Liver (tissue), 9 donors: ENCODE data around the gene RFPL2. TPM values are rescaled to one million over a fixed set of nuclear protein-coding genes. Genes with fewer than 3 reads are reported as not detected.

Experiments used
- DNase-seq: peaks from one replicate; pipeline ENCODE4 v3.0.0-alpha.2; 2017; ENCODE audit warnings: low spot score
- H3K27ac ChIP-seq, 2 donors: one replicate each; pipeline ENCODE4 v1.7.0; 2013; ENCODE audit warnings: inconsistent platforms in 2 of 2, low read length in 2 of 2, control low read depth in 1 of 2, low read depth in 1 of 2, mild to moderate bottlenecking in 1 of 2
- H3K27me3 ChIP-seq, 4 donors: one replicate each; pipeline versions ENCODE4 v1.6.1 to v1.7.0; 2013; ENCODE audit warnings: low read length in 3 of 4, inconsistent platforms in 1 of 4, mild to moderate bottlenecking in 1 of 4, moderate library complexity in 1 of 4; ENCODE audit not compliant: control insufficient read depth in 4 of 4, insufficient read depth in 4 of 4
- H3K36me3 ChIP-seq, 4 donors: one replicate each; pipeline versions ENCODE4 v1.6.1 to v1.7.0; 2013; ENCODE audit warnings: low read length in 3 of 4, mild to moderate bottlenecking in 3 of 4, low read depth in 1 of 4, moderate library complexity in 1 of 4; ENCODE audit not compliant: control insufficient read depth in 4 of 4, insufficient read depth in 3 of 4
- H3K4me1 ChIP-seq, 4 donors: one replicate each; pipeline versions ENCODE4 v1.6.1 to v1.7.0; 2013; ENCODE audit warnings: low read length in 3 of 4, mild to moderate bottlenecking in 3 of 4, moderate library complexity in 1 of 4; ENCODE audit not compliant: control insufficient read depth in 4 of 4, insufficient read depth in 4 of 4
- H3K4me3 ChIP-seq, 3 donors: one replicate each; pipeline versions ENCODE4 v1.6.1 to v1.7.0; 2013; ENCODE audit warnings: low read length in 3 of 3, control low read depth in 1 of 3, low read depth in 1 of 3, mild to moderate bottlenecking in 1 of 3
- H3K9ac ChIP-seq, 2 donors: one replicate each; pipeline ENCODE4 v1.7.0; 2013; ENCODE audit warnings: low read length in 2 of 2, mild to moderate bottlenecking in 2 of 2, moderate library complexity in 2 of 2, control low read depth in 1 of 2, low read depth in 1 of 2
- H3K9me3 ChIP-seq, 4 donors: one replicate each; pipeline versions ENCODE4 v1.6.1 to v1.7.0; 2013; ENCODE audit warnings: low read length in 3 of 4; ENCODE audit not compliant: control insufficient read depth in 4 of 4
- CTCF ChIP-seq: fragments of 150-350 bp; IDR thresholded peaks from 2 replicates; pipeline ENCODE4 v1.5.1; 2017; ENCODE audit warnings: improper control_type of control experiment, low read depth, low read length; ENCODE audit not compliant: missing input control
- EGR1 ChIP-seq, 2 donors: IDR thresholded peaks; 2 replicates each; pipeline ENCODE4 v1.6.1; 2016 to 2018; ENCODE audit warnings: antibody characterized with exemption in 2 of 2, low read depth in 2 of 2
- FOXA2 ChIP-seq: IDR thresholded peaks from 2 replicates; pipeline ENCODE4 v1.6.1; 2016; ENCODE audit warnings: antibody characterized with exemption
- GABPA ChIP-seq, 2 donors: IDR thresholded peaks in 1 of 2; conservative IDR thresholded peaks in 1 of 2; 2 replicates each; pipeline ENCODE4 v1.6.1; 2016; ENCODE audit warnings: antibody characterized with exemption in 2 of 2, mild to moderate bottlenecking in 1 of 2, moderate library complexity in 1 of 2
- HNF4A ChIP-seq, 2 donors: conservative IDR thresholded peaks; 2 replicates each; pipeline ENCODE4 v1.6.1; 2016; ENCODE audit warnings: antibody characterized with exemption in 2 of 2, mild to moderate bottlenecking in 2 of 2
- HNF4G ChIP-seq: IDR thresholded peaks from 2 replicates; pipeline ENCODE4 v1.6.1; 2016; ENCODE audit warnings: antibody characterized with exemption
- JUND ChIP-seq, 2 donors: IDR thresholded peaks; 2 replicates each; pipeline ENCODE4 v1.6.1; 2016; ENCODE audit warnings: antibody characterized with exemption in 2 of 2
- NR2F2 ChIP-seq: IDR thresholded peaks from 2 replicates; pipeline ENCODE4 v1.6.1; 2016; ENCODE audit warnings: antibody characterized with exemption
- RAD21 ChIP-seq, 2 donors: IDR thresholded peaks; 2 replicates each; pipeline ENCODE4 v1.6.1; 2016; ENCODE audit warnings: antibody characterized with exemption in 2 of 2, mild to moderate bottlenecking in 2 of 2
- REST ChIP-seq: IDR thresholded peaks from 2 replicates; pipeline ENCODE4 v1.6.1; 2016; ENCODE audit warnings: antibody characterized with exemption, mild to moderate bottlenecking
- RXRA ChIP-seq, 2 donors: IDR thresholded peaks; 2 replicates each; pipeline ENCODE4 v1.6.1; 2017 to 2018; ENCODE audit warnings: antibody characterized with exemption in 2 of 2, mild to moderate bottlenecking in 1 of 2
- SP1 ChIP-seq: IDR thresholded peaks from 2 replicates; pipeline ENCODE4 v1.6.1; 2018; ENCODE audit warnings: antibody characterized with exemption, mild to moderate bottlenecking
- YY1 ChIP-seq: IDR thresholded peaks from 2 replicates; pipeline ENCODE4 v1.6.1; 2016; ENCODE audit warnings: antibody characterized with exemption, mild to moderate bottlenecking
- ZBTB33 ChIP-seq: IDR thresholded peaks from 2 replicates; pipeline ENCODE4 v1.6.1; 2016; ENCODE audit warnings: antibody characterized with exemption
- WGBS: extraction: QIAGEN DNeasy Blood & Tissue Kit; methylation state at CpG from one replicate; pipeline ENCODE4 v1.1.7; 2013; 5-methylcytosine and 5-hydroxymethylcytosine counted together
- polyA plus RNA-seq, 2 donors: library from polyadenylated mRNA; stranded (reverse) in 1 of 2; unstranded in 1 of 2; fragments of 200-250 nt in 1 of 2; fragments of >200 nt in 1 of 2; fragmentation: Nextera tagmentation in 1 of 2; extraction: Ambion mirVana in 1 of 2; gene quantifications; one replicate each; pipeline versions ENCODE4 v1.2.1 to v1.2.3, GENCODE V29; 2013 to 2015
- total RNA-seq, 2 donors: library from RNA; depleted of rRNA; stranded (reverse); fragments of >200 nt; gene quantifications; one replicate each; pipeline ENCODE4 v1.2.3, GENCODE V29; 2014
- TF ChIP-seq, protein P1 (sequence below): IDR thresholded peaks from 2 replicates; pipeline ENCODE4 v1.6.1; 2016; ENCODE audit warnings: antibody characterized with exemption
- TF ChIP-seq, protein P2 (sequence below): IDR thresholded peaks from 2 replicates; pipeline ENCODE4 v1.6.1; 2016; ENCODE audit warnings: antibody characterized with exemption
- donor health status: healthy.
- donor health status: healthy.
- donor health status: healthy.
- donor health status: healthy.
- donor health status: healthy.

The RFPL2 gene
- total and polyA plus RNA-seq, 4 donors: under 0.01 to 0.98 (median 0.07) TPM; not detected in 1

GRCh38 chr22:32226326-32227104, 21.6 kb upstream of the RFPL2 start:
- 77% methylated on average over 7 of the region's 7 CpGs for WGBS
- DNase-seq: no peak
- no peaks in the 10 kb centered on the region for H3K4me1 ChIP-seq
- H3K9me3 ChIP-seq: no peaks in the 10 kb centered on the region
- no peak overlapping the region for H3K4me3 ChIP-seq
- TF ChIP-seq CTCF (no peak), HNF4A (conservative IDR thresholded peaks at IDR 0.05) (no peak), RAD21 (IDR thresholded peaks at IDR 0.05) (no peak), JUND (IDR thresholded peaks at IDR 0.05) (no peak), SP1 (no peak), HNF4G (no peak), GABPA (IDR thresholded peaks at IDR 0.05 in 1 of 2, conservative IDR thresholded peaks at IDR 0.05 in 1 of 2) (no peak)
- TF ChIP-seq, protein P1, sequence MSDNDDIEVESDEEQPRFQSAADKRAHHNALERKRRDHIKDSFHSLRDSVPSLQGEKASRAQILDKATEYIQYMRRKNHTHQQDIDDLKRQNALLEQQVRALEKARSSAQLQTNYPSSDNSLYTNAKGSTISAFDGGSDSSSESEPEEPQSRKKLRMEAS: no peak
- no peak overlapping the region for H3K9ac ChIP-seq
- no peaks in the 10 kb centered on the region for H3K27me3 ChIP-seq
- no peak overlapping the region for H3K27ac ChIP-seq
- H3K36me3 ChIP-seq: no peaks in the 10 kb centered on the region

DNA sequence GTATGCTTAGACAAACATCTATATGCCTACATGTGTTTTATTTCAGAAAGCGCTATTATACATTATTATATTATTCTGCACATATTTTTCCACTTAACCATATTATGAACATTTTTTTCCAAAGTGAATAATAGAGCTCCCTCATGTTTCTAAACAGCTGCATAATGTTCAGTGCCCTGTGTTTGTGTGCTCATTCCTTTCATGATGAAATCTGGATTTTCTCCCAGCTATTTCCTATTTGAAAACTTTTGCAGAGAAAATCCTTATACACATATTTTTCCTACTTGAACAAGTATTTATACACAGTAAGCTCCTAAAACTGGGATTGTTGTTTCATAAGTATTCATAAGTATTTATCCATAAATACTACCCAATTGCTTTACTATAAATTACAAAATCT, 18.1 kb upstream of the RFPL2 start:
- no peaks in the 10 kb centered on the region for H3K4me1 ChIP-seq
- 96% methylated on average over 1 of the region's 1 CpG for WGBS
- H3K36me3 ChIP-seq: no peaks in the 10 kb centered on the region
- H3K27ac ChIP-seq: no peak overlapping the region
- TF ChIP-seq REST: no peak
- no peak for TF ChIP-seq YY1
- TF ChIP-seq CTCF: no peak
- TF ChIP-seq RAD21 (IDR thresholded peaks at IDR 0.05): no peak
- TF ChIP-seq, protein P2, sequence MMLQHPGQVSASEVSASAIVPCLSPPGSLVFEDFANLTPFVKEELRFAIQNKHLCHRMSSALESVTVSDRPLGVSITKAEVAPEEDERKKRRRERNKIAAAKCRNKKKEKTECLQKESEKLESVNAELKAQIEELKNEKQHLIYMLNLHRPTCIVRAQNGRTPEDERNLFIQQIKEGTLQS: no peak
- no peak for TF ChIP-seq ZBTB33
- TF ChIP-seq JUND (IDR thresholded peaks at IDR 0.05): no peak
- no peak for TF ChIP-seq SP1
- no peak for TF ChIP-seq NR2F2
- TF ChIP-seq EGR1 (IDR thresholded peaks at IDR 0.05; ENCODE audit: low read depth in 2 of 2): no peak
- no peak for TF ChIP-seq HNF4G
- TF ChIP-seq GABPA (IDR thresholded peaks at IDR 0.05 in 1 of 2, conservative IDR thresholded peaks at IDR 0.05 in 1 of 2): no peak
- no peak for TF ChIP-seq FOXA2
- TF ChIP-seq, protein P1: no peak
- TF ChIP-seq RXRA (IDR thresholded peaks at IDR 0.05): no peak
- H3K9ac ChIP-seq: no peak overlapping the region
- H3K9me3 ChIP-seq: no peaks in the 10 kb centered on the region
- no peak for DNase-seq
- no peak overlapping the region for H3K4me3 ChIP-seq
- no peaks in the 10 kb centered on the region for H3K27me3 ChIP-seq
